Measurements from ENCODE around the gene KPNA6.

GRCh38 chr1:32072622-32073298, 35.1 kb upstream of the KPNA6 start, which contains the start of gene TMEM39B:
- TF ChIP-seq POLR2A (IDR thresholded peaks at IDR 0.05) = peak; percentile 48 to 65
- peak in 3 of 6 experiments; percentile 30 to 44 (median 41) for TF ChIP-seq CTCF (IDR thresholded peaks at IDR 0.05)
